Effector memory CD4-positive, alpha-beta T cell (primary cell): ENCODE data around the gene UPF1.

Source experiments
- DNase-seq, 3 donors: peaks; one replicate each; pipeline ENCODE4 v3.0.0-alpha.2; 2020
- H3K27ac ChIP-seq: 2 replicates; pipeline ENCODE4 v1.7.0; 2013; ENCODE audit warnings: mild to moderate bottlenecking, low read length, moderate library complexity; ENCODE audit not compliant: insufficient read depth, poor library complexity, severe bottlenecking
- H3K27me3 ChIP-seq: replicated peaks from 2 replicates; pipeline ENCODE4 v1.7.0; 2013; ENCODE audit warnings: mild to moderate bottlenecking, low read length; ENCODE audit not compliant: insufficient read depth, control insufficient read depth, poor library complexity, severe bottlenecking
- H3K36me3 ChIP-seq: 2 replicates; pipeline ENCODE4 v1.7.0; 2013; ENCODE audit warnings: mild to moderate bottlenecking, low read length, moderate library complexity; ENCODE audit not compliant: control insufficient read depth, insufficient read depth
- H3K4me1 ChIP-seq: 2 replicates; pipeline ENCODE4 v1.7.0; 2013; ENCODE audit warnings: low read length, mild to moderate bottlenecking; ENCODE audit not compliant: control insufficient read depth, insufficient read depth, poor library complexity, severe bottlenecking
- H3K4me3 ChIP-seq: 2 replicates; pipeline ENCODE4 v1.7.0; 2013; ENCODE audit warnings: low read length, low read depth, mild to moderate bottlenecking; ENCODE audit not compliant: insufficient read depth, poor library complexity, severe bottlenecking
- H3K9me3 ChIP-seq: 2 replicates; pipeline ENCODE4 v1.7.0; 2013; ENCODE audit warnings: mild to moderate bottlenecking, low read length, moderate library complexity; ENCODE audit not compliant: control insufficient read depth

UPF1 gene

DNA sequence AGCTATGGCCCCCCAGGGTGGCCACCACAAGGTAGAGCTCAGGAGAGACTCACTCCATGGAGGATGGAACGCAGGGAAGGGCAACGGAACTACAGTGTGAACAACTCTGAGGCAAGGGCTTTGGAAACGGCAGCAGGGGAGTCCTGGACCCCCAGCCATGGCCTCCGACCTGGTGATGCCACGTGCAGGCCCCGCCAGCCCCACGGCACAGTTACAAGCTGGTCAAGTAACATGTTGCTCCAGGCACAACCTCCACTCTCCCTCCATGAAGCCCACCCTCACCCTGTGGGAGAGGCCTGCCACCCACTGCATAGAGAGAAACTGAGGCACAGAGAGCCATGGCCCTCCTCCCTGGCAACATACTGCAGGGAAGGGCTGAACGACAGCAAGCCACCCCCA is 73.3 kb downstream of the UPF1 start:
- no peak for DNase-seq
- H3K9me3 ChIP-seq = no peaks in the 10 kb centered on the region
- no peaks in the 10 kb centered on the region for H3K4me1 ChIP-seq
- peaks cover 73% of the 10 kb centered on the region for H3K36me3 ChIP-seq
- H3K27me3 ChIP-seq = no peaks in the 10 kb centered on the region
- H3K4me3 ChIP-seq = no peak overlapping the region
- H3K27ac ChIP-seq = no peak overlapping the region

GRCh38 chr19:18905513-18906236 is 73.9 kb downstream of the UPF1 start:
- no peak for DNase-seq
- Histone ChIP-seq H3K4me3 (no peak overlapping the region), H3K36me3 (peaks cover 68% of the 10 kb centered on the region)

DNA sequence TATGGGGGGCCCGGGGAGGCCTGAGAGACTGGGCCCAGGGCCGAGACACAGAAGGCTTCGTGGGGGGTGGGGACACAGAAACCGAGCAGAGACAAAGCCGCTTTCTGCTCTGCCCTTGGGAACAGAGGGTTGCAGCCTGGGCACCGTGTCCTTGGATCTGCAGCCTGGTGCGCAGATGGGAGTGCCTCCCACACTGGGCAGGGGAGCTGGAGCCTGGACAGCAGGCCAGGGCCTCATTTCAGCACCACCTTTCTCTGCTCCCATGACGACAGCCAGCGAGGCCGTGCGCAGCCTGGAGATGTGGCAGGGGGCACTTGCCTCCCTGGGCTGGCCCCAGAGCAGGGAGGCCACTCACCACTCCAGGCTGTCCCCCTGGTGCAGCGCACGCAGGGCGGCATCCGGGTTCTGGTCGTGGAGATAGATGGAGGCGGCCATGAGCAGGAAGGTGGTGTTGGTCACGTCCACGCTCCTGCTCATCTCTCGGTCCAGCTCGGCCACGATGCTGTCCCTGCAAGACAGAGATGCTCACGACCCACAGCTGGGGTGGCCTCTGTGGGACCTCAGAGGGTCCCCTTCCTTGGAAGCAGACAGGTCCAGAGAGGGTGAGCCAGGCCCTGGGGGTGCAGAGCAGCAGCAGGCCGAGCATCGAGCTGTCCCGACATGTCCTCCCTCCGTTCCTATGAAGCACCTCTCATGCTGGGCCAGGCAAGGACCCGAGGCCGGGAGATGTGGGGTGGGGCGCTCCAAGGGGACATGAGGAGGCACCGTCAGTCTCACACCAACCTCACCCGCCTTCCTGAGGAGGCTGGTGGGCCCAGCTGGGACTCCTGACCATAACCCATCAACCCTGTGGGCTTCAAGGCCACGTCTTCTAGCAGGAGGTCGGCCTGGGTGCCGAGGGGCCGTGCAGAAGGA is 75.1 kb downstream of the UPF1 start:
- Histone ChIP-seq H3K36me3 (peaks cover 65% of the 10 kb centered on the region), H3K27ac (no peak overlapping the region), H3K4me3 (no peak overlapping the region), H3K27me3 (no peaks in the 10 kb centered on the region), H3K9me3 (no peaks in the 10 kb centered on the region), H3K4me1 (no peaks in the 10 kb centered on the region)
- DNase-seq = no peak

More at GRCh38 chr19:18905513-18906236, 73.9 kb downstream of the UPF1 start:
- Histone ChIP-seq H3K27ac (no peak overlapping the region), H3K4me1 (no peaks in the 10 kb centered on the region), H3K9me3 (no peaks in the 10 kb centered on the region), H3K27me3 (no peaks in the 10 kb centered on the region)

GRCh38 chr19:18908917-18909619 is 77.3 kb downstream of the UPF1 start:
- Histone ChIP-seq H3K36me3 (peaks cover 72% of the 10 kb centered on the region), H3K4me3 (no peak overlapping the region), H3K4me1 (no peaks in the 10 kb centered on the region), H3K9me3 (no peaks in the 10 kb centered on the region), H3K27ac (no peak overlapping the region), H3K27me3 (no peaks in the 10 kb centered on the region)
- no peak for DNase-seq

DNA sequence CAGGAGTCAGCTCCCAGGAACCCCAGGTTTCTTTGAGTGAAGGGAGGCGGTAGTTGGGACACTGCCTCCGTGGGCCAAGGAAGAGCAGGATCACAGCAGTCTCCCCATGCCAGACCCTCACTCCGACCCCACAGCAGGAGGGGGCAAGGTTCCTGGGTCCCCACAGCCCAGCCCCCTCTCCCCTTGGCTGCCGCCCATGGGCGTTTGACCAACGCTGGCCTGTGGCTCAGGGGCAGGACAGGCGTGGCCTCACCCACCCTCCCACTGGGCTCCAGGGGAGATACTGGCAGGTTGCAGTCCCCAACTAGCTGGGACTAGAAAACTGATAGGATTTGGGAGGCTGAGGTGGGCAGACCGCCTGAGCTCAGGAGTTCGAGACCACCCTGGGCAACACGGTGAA is 78.3 kb downstream of the UPF1 start:
- DNase-seq = no peak
- no peaks in the 10 kb centered on the region for H3K27me3 ChIP-seq
- H3K9me3 ChIP-seq = no peaks in the 10 kb centered on the region
- no peak overlapping the region for H3K27ac ChIP-seq
- H3K4me1 ChIP-seq = no peaks in the 10 kb centered on the region
- H3K36me3 ChIP-seq = peaks cover 66% of the 10 kb centered on the region
- H3K4me3 ChIP-seq = no peak overlapping the region

GRCh38 chr19:18910801-18911436 is 79.2 kb downstream of the UPF1 start:
- H3K4me1 ChIP-seq = no peaks in the 10 kb centered on the region
- no peak overlapping the region for H3K27ac ChIP-seq
- H3K27me3 ChIP-seq = no peaks in the 10 kb centered on the region
- no peaks in the 10 kb centered on the region for H3K9me3 ChIP-seq
- peaks cover 61% of the 10 kb centered on the region for H3K36me3 ChIP-seq
- H3K4me3 ChIP-seq = no peak overlapping the region
- no peak for DNase-seq

GRCh38 chr19:18912933-18913332 is 81.2 kb downstream of the UPF1 start:
- Histone ChIP-seq H3K4me3 (no peak overlapping the region), H3K36me3 (peaks cover 41% of the 10 kb centered on the region), H3K9me3 (no peaks in the 10 kb centered on the region), H3K27ac (no peak overlapping the region), H3K4me1 (peaks cover 4% of the 10 kb centered on the region), H3K27me3 (no peaks in the 10 kb centered on the region)
- no peak for DNase-seq

DNA sequence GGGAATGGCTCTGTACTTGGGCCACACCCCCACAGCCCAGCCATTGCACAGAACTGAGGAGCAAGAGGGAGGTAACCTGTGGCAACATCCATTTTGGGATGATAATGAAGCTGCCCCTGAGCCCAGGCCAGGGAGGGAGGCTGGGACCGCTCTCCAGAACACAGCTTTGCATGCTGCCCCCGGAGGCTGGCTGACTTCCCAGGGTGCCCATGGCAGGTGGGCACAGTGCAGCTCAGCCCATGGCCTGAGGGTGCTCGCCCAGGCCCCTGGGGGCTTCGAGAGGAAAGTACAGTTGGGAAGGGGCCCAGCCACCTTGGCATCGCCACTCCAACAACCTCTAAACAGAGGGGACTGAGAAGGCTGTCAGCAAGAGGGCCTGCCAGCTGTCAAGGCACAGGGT is 81.7 kb downstream of the UPF1 start:
- DNase-seq = no peak
- no peaks in the 10 kb centered on the region for H3K9me3 ChIP-seq
- no peak overlapping the region for H3K27ac ChIP-seq
- no peak overlapping the region for H3K4me3 ChIP-seq
- H3K4me1 ChIP-seq = peaks cover 10% of the 10 kb centered on the region
- H3K27me3 ChIP-seq = no peaks in the 10 kb centered on the region
- H3K36me3 ChIP-seq = peaks cover 38% of the 10 kb centered on the region

- peak in 1 of 3 donors; percentile 9 for DNase-seq
- no peaks in the 10 kb centered on the region for H3K9me3 ChIP-seq
- peaks cover 20% of the 10 kb centered on the region for H3K4me1 ChIP-seq
- peaks cover 26% of the 10 kb centered on the region for H3K36me3 ChIP-seq
- H3K27ac ChIP-seq = no peak overlapping the region
- H3K27me3 ChIP-seq = no peaks in the 10 kb centered on the region
- H3K4me3 ChIP-seq = no peak overlapping the region
Observed at GRCh38 chr19:18915639-18916038, 83.9 kb downstream of the UPF1 start.
